ENCODE measurements around the gene LRWD1.
"Not testable (repeated sequence)": the region's sequence is repeated elsewhere in the genome, so short reads cannot be mapped to it uniquely, and the experiment has no call there.

Gene LRWD1

GRCh38 chr7:102444961-102445673 is 19.7 kb upstream of the LRWD1 start:
- DNase-seq, result no peak

GRCh38 chr7:102445674-102446071 is 19.1 kb upstream of the LRWD1 start:
- no peak for DNase-seq

GRCh38 chr7:102446387-102447156 is 18.2 kb upstream of the LRWD1 start:
- DNase-seq, result no peak

- no peak for DNase-seq
These were observed 17.5 kb upstream of the LRWD1 start for GRCh38 chr7:102447311-102447710.

GRCh38 chr7:102449136-102449535 is 15.6 kb upstream of the LRWD1 start:
- no peak for DNase-seq

- DNase-seq, result no peak
These were observed 14.5 kb upstream of the LRWD1 start for GRCh38 chr7:102450242-102450641.

- DNase-seq, result no peak
These were observed 13.3 kb upstream of the LRWD1 start for GRCh38 chr7:102451371-102452054.

GRCh38 chr7:102452451-102452850 is 12.3 kb upstream of the LRWD1 start:
- no peak for DNase-seq

GRCh38 chr7:102453319-102453718 is 11.5 kb upstream of the LRWD1 start:
- DNase-seq, result no peak

- DNase-seq, result no peak
These were observed 10.3 kb upstream of the LRWD1 start for GRCh38 chr7:102454468-102454867.

GRCh38 chr7:102454932-102455331 is 9.9 kb upstream of the LRWD1 start:
- DNase-seq, result not testable (repeated sequence)

- no peak for DNase-seq
These were observed 9.2 kb upstream of the LRWD1 start for GRCh38 chr7:102455596-102455995.

- DNase-seq, result no peak
These were observed 8.5 kb upstream of the LRWD1 start for GRCh38 chr7:102456327-102456726.

- DNase-seq, result no peak
These were observed 7.3 kb upstream of the LRWD1 start for GRCh38 chr7:102457352-102457924.

GRCh38 chr7:102459221-102459844 is 5.5 kb upstream of the LRWD1 start:
- no peak for DNase-seq

- no peak for DNase-seq
These were observed 4.3 kb upstream of the LRWD1 start for GRCh38 chr7:102460467-102460866.

GRCh38 chr7:102463841-102464576 is 775 bp upstream of the LRWD1 start:
- DNase-seq, result no peak

- DNase-seq, result no peak
These were observed 1.3 kb downstream of the LRWD1 start for GRCh38 chr7:102466097-102466496.

- no peak for DNase-seq
These were observed 3.0 kb downstream of the LRWD1 start for GRCh38 chr7:102467581-102468477.

GRCh38 chr7:102468478-102469350 is 3.9 kb downstream of the LRWD1 start:
- DNase-seq, result no peak

Data from NCI-H2029 treated with DMSO at 0.1 percent for 48 hours (cell line).